K562 (cell line): ENCODE results near the gene MAPKAPK2. TPM values are rescaled to one million over a fixed set of nuclear protein-coding genes. Genes with fewer than 3 reads are reported as not detected.

Experiments used
- ATAC-seq: fragments of 200-7000 bp; cut with Tn5 transposase; 3 replicates; pipeline ENCODE4 v1.9.1; 2020; ENCODE audit warnings: moderate library complexity
- BruUV-seq: library from RNA; stranded (reverse); fragments of 400-500 nt; replicated peaks from 2 replicates; lab custom pipeline; 2021; lab: Mats Ljungman, UMichigan
- CTCF ChIA-PET: fragments of 300-600 bp; formaldehyde crosslinking; extraction: SDS; loops from one replicate; lab custom pipeline; 2021; ENCODE audit warnings: low intra/inter-chr PET ratio; lab: Yijun Ruan, JAX
- POLR2A ChIA-PET: fragments of 300-600, 350-650 bp; sonication (Branson Sonifier 250); formaldehyde crosslinking; extraction: SDS; loops from one replicate; lab custom pipeline; 2021; ENCODE audit warnings: antibody characterized with exemption, inconsistent platforms; lab: Yijun Ruan, JAX
- DNase-seq, 4 experiments: peaks; one replicate each; pipeline versions ENCODE4 v3.0.0 to v3.0.0-alpha.2; 2011 to 2018; ENCODE audit warnings: low spot score in 3 of 4, mixed read lengths in 3 of 4; ENCODE audit errors: extremely low read depth in 1 of 4
- FAIRE-seq: peaks from 2 replicates; lab custom pipeline; 2011; peaks lifted over from hg19 to GRCh38; lab: Jason Lieb, UNC
- H2AFZ ChIP-seq: 2 replicates; pipeline ENCODE4 v1.6.0; 2011; ENCODE audit warnings: low read depth, low read length, control low read depth, inconsistent platforms
- H3K27ac ChIP-seq: fragments of 200-600 bp; 3 replicates; pipeline ENCODE4 v1.8.0; 2011; ENCODE audit warnings: low read depth, mild to moderate bottlenecking, control low read depth, inconsistent platforms, low read length, moderate library complexity, mixed read lengths; ENCODE audit errors: extremely low read depth
- H3K27me3 ChIP-seq, 2 experiments: fragments of 300-600 bp in 1 of 2; 2 replicates in 1 of 2; 3 replicates in 1 of 2; pipeline versions ENCODE4 v1.6.0 to v1.8.0; 2011; ENCODE audit warnings: inconsistent platforms in 2 of 2, low read length in 2 of 2, mild to moderate bottlenecking in 1 of 2, mixed read lengths in 1 of 2, moderate library complexity in 1 of 2; ENCODE audit not compliant: control insufficient read depth in 2 of 2, insufficient read depth in 2 of 2
- H3K36me3 ChIP-seq: fragments of 300-600 bp; 3 replicates; pipeline ENCODE4 v1.8.0; 2011; ENCODE audit warnings: mild to moderate bottlenecking, low read length, inconsistent platforms; ENCODE audit not compliant: control insufficient read depth, insufficient read depth
- H3K4me1 ChIP-seq, 2 experiments: fragments of 200-600 bp in 1 of 2; replicated peaks in 1 of 2; 2 replicates in 1 of 2; 3 replicates in 1 of 2; pipeline versions ENCODE4 v1.5.1 to v1.8.0; 2011; ENCODE audit warnings: inconsistent platforms in 2 of 2, low read length in 2 of 2, mild to moderate bottlenecking in 1 of 2, mixed read lengths in 1 of 2, moderate library complexity in 1 of 2; ENCODE audit not compliant: control insufficient read depth in 2 of 2, insufficient read depth in 2 of 2
- H3K4me2 ChIP-seq: 2 replicates; pipeline ENCODE4 v1.6.1; 2011; ENCODE audit warnings: low read length, control low read depth, inconsistent platforms, mixed read lengths; ENCODE audit not compliant: insufficient read depth
- H3K4me3 ChIP-seq: fragments of 200-600 bp; sonication (generic), shearing (Covaris generic); 2 replicates; pipeline ENCODE4 v1.5.1; 2016; ENCODE audit warnings: control low read depth, inconsistent platforms
- H3K79me2 ChIP-seq: fragments of 200-600 bp; 3 replicates; pipeline ENCODE4 v1.8.0; 2011; ENCODE audit warnings: low read length, inconsistent platforms; ENCODE audit not compliant: control insufficient read depth, insufficient read depth
- H3K9ac ChIP-seq, 2 experiments: 2 replicates each; pipeline versions ENCODE4 v1.6.0 to v1.6.1; 2011; ENCODE audit warnings: low read depth in 2 of 2, low read length in 2 of 2, control low read depth in 1 of 2, inconsistent platforms in 1 of 2, mild to moderate bottlenecking in 1 of 2, mixed read lengths in 1 of 2; ENCODE audit not compliant: insufficient read depth in 1 of 2
- H3K9me1 ChIP-seq: one replicate; pipeline ENCODE4 v1.6.0; 2011; ENCODE audit warnings: inconsistent platforms, mild to moderate bottlenecking, low read length, moderate library complexity; ENCODE audit not compliant: control insufficient read depth, insufficient read depth
- H3K9me3 ChIP-seq: replicated peaks from 2 replicates; pipeline ENCODE4 v1.5.1; 2011; ENCODE audit warnings: low read depth, low read length, inconsistent platforms; ENCODE audit not compliant: control insufficient read depth, insufficient read depth
- H4K20me1 ChIP-seq: replicated peaks from 2 replicates; pipeline ENCODE4 v1.6.1; 2011; ENCODE audit warnings: low read length, inconsistent platforms, mixed read lengths; ENCODE audit not compliant: control insufficient read depth, insufficient read depth
- CEBPB ChIP-seq: fragments of 450-650 bp; IDR thresholded peaks from 2 replicates; pipeline ENCODE4 v1.6.1; 2016; ENCODE audit warnings: missing genetic modification characterization, missing compliant biosample characterization
- CEBPG ChIP-seq, 3 experiments: fragments of 200-800 bp in 1 of 3; sonication (Bioruptor generic) in 1 of 3; sonication (generic) in 1 of 3; formaldehyde crosslinking in 1 of 3; IDR thresholded peaks in 2 of 3; conservative IDR thresholded peaks in 1 of 3; 2 replicates each; pipeline versions ENCODE4 v1.6.1 to v1.8.0; 2016 to 2022; ENCODE audit warnings: missing compliant biosample characterization in 2 of 3, missing genetic modification characterization in 2 of 3, mild to moderate bottlenecking in 1 of 3, missing genetic modification reagents in 1 of 3
- GABPA ChIP-seq: fragments of 200-800 bp; sonication (Bioruptor generic); conservative IDR thresholded peaks from 2 replicates; pipeline ENCODE4 v1.6.1; 2016; ENCODE audit warnings: low read depth, missing genetic modification characterization, missing compliant biosample characterization
- GTF2A2 ChIP-seq: IDR thresholded peaks from 2 replicates; pipeline ENCODE4 v1.6.1; 2016; ENCODE audit warnings: mild to moderate bottlenecking, missing genetic modification characterization, missing compliant biosample characterization
- HSF4 ChIP-seq: fragments of 250-450 bp; sonication (Bioruptor Pico); IDR thresholded peaks from 2 replicates; pipeline ENCODE4 v2.1.2; 2022; ENCODE audit warnings: mild to moderate bottlenecking, moderate library complexity, borderline replicate concordance
- IFI16 ChIP-seq: fragments of 250-450 bp; sonication (Bioruptor Pico); IDR thresholded peaks from 2 replicates; pipeline ENCODE4 v2.1.2; 2022; ENCODE audit warnings: mild to moderate bottlenecking, inconsistent platforms
- PTRF ChIP-seq: fragments of 450-650 bp; IDR thresholded peaks from 2 replicates; pipeline ENCODE4 v1.6.1; 2016; ENCODE audit warnings: mild to moderate bottlenecking, missing genetic modification characterization, missing compliant biosample characterization
- SMAD1 ChIP-seq: fragments of 150-350 bp; IDR thresholded peaks from 2 replicates; pipeline ENCODE4 v1.6.1; 2014; ENCODE audit warnings: low read length, low read depth; ENCODE audit not compliant: partially characterized antibody
- ZBTB7A ChIP-seq: IDR thresholded peaks from 2 replicates; pipeline ENCODE4 v1.6.1; 2011; ENCODE audit warnings: low read depth, mild to moderate bottlenecking, low read length, moderate library complexity, borderline replicate concordance; ENCODE audit not compliant: control insufficient read depth
- WGBS: fragments of 100-300 bp; shearing (Covaris generic); methylation state at CpG from one replicate; pipeline ENCODE4 v1.1.6; 2016; ENCODE audit warnings: low coverage, mixed read lengths; ENCODE audit not compliant: insufficient coverage; ENCODE audit errors: missing lambda C conversion rate; 5-methylcytosine and 5-hydroxymethylcytosine counted together
- in situ Hi-C: fragments of 300-500 bp; cut with MboI; formaldehyde crosslinking; loops from 4 replicates; pipeline ENCODE4 v1.15.0; 2018; ENCODE audit warnings: inconsistent platforms, mixed read lengths
- intact Hi-C: fragments of 100-400 bp; cut with micrococcal nuclease; formaldehyde crosslinking; loops from 2 replicates; pipeline ENCODE4 v1.14.2; 2022
- polyA plus RNA-seq, 8 experiments: library from polyadenylated mRNA; depleted of rRNA in 4 of 8; stranded (reverse) in 5 of 8; unstranded in 3 of 8; fragments of >200 nt; fragmentation: Nextera tagmentation in 2 of 8; fragmentation: Illumina TruSeq in 1 of 8; extraction: Ambion mirVana in 2 of 8; extraction: Trizol in 1 of 8; gene quantifications; 2 replicates each; pipeline versions ENCODE4 v1.2.1 to v1.2.3, GENCODE V29; 2011 to 2014; ENCODE audit warnings: inconsistent platforms in 1 of 8, missing spikeins in 1 of 8
- total RNA-seq, 7 experiments: library from RNA; depleted of rRNA in 6 of 7; stranded (reverse); fragments of >200 nt in 6 of 7; fragmentation: Illumina TruSeq in 2 of 7; extraction: Trizol in 2 of 7; gene quantifications; 2 replicates each; pipeline versions ENCODE4 v1.2.1 to v1.2.3, GENCODE V29; 2011 to 2021; ENCODE audit warnings: low replicate concordance in 1 of 7
- TF ChIP-seq, protein P1 (sequence below), 2 experiments: fragments of 450-650 bp in 1 of 2; IDR thresholded peaks; 2 replicates each; pipeline ENCODE4 v1.6.1; 2011 to 2017; ENCODE audit warnings: low read depth in 2 of 2, antibody characterized with exemption in 1 of 2, borderline replicate concordance in 1 of 2, low read length in 1 of 2, mild to moderate bottlenecking in 1 of 2, mixed read lengths in 1 of 2; ENCODE audit not compliant: control insufficient read depth in 1 of 2
- TF ChIP-seq, protein P2 (sequence below): fragments of 250-450 bp; sonication (Bioruptor Pico); IDR thresholded peaks from 2 replicates; pipeline ENCODE4 v1.5.0; 2021
- TF ChIP-seq, protein P3 (sequence below): fragments of 250-450 bp; sonication (Bioruptor Pico); IDR thresholded peaks from 2 replicates; pipeline ENCODE4 v1.5.0; 2021

The MAPKAPK2 gene
- total and polyA plus RNA-seq, 9 of the 15 experiments (the other 6 are each of a cell fraction or from before 2014, with no cell fraction given) = 0.63 to 94.2 (median 52.1) TPM

DNA sequence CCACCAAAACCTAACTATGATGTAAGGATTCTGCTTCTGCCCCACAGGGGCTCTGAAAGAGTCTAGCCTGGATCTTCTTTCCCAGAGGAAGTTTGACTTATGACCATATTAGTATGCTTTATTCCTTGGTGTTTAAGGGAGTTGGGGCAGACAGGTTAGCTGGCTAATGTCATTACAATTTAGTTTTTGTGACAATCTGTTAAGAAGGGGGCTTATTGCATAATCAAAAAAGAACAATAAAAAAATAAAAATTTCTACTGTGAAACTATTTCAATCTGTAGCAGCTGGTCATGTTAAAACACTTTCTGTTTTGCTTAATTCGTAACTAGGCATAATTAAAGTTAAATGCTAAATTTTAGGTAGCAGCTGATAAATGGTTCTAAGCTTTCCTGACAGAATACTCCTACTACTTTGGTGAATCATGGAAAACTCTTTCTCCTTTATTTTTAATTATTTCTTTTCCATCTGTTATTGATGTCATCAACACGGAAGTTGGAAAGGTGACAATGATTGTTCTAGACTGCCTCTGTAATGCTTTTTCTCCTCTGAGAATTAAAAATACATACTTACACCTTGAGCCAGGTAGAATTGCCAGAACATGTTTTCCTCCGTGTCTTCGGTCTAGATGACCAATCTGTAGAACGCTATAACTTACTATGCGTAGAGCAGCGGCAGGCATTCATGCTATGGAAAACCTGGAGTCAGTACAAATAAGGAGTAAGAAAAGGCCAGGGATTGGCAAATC lies 30.8 kb upstream of the MAPKAPK2 start:
- intact Hi-C loops (no loop called here), in situ Hi-C loops (no loop called here)
- CTCF ChIA-PET = interaction anchor here (0.6 kb wide), 1 partner anchor 135 kb away, joined by 4 read pairs; no protein-coding TSS in a partner anchor
- H3K27ac ChIP-seq = no peak overlapping the region
- no peaks in the 10 kb centered on the region for H4K20me1 ChIP-seq
- 87% methylated on average over 7 of the region's 7 CpGs for WGBS
- POLR2A ChIA-PET = interaction anchor here (1.0 to 7.8 kb wide), 3 partner anchors 12 to 19 kb away, joined by 3 to 59 read pairs (median 4); partner anchors contain the start of gene DYRK3
- H3K4me1 ChIP-seq = peaks cover 25 to 71% of the 10 kb centered on the region in 2 experiments
- H3K9ac ChIP-seq = no peak overlapping the region
- no peak overlapping the region for H3K4me2 ChIP-seq
- ATAC-seq (no peak), FAIRE-seq (no peak), DNase-seq (no peak)
- H3K36me3 ChIP-seq = peaks cover 38% of the 10 kb centered on the region
- no peaks in the 10 kb centered on the region for H3K9me1 ChIP-seq
- no peak overlapping the region for H3K4me3 ChIP-seq
- no peaks in the 10 kb centered on the region for H3K27me3 ChIP-seq
- H3K79me2 ChIP-seq = peaks cover 36% of the 10 kb centered on the region
- no peak overlapping the region for H2AFZ ChIP-seq
- no peaks in the 10 kb centered on the region for H3K9me3 ChIP-seq
- no TSS peak for BruUV-seq
- TF ChIP-seq SMAD1 = no peak
- TF ChIP-seq CEBPG (CRISPR knock-in tag; IDR thresholded peaks at IDR 0.05) = no peak
- peak; percentile 59 to 91 for TF ChIP-seq CEBPG (tag; conservative IDR thresholded peaks at IDR 0.05 in 1 of 2, IDR thresholded peaks at IDR 0.05 in 1 of 2)
- no peak for TF ChIP-seq ZBTB7A
- TF ChIP-seq PTRF (tag) = no peak
- TF ChIP-seq HSF4 (CRISPR knock-in tag) = no peak
- TF ChIP-seq, protein P1, sequence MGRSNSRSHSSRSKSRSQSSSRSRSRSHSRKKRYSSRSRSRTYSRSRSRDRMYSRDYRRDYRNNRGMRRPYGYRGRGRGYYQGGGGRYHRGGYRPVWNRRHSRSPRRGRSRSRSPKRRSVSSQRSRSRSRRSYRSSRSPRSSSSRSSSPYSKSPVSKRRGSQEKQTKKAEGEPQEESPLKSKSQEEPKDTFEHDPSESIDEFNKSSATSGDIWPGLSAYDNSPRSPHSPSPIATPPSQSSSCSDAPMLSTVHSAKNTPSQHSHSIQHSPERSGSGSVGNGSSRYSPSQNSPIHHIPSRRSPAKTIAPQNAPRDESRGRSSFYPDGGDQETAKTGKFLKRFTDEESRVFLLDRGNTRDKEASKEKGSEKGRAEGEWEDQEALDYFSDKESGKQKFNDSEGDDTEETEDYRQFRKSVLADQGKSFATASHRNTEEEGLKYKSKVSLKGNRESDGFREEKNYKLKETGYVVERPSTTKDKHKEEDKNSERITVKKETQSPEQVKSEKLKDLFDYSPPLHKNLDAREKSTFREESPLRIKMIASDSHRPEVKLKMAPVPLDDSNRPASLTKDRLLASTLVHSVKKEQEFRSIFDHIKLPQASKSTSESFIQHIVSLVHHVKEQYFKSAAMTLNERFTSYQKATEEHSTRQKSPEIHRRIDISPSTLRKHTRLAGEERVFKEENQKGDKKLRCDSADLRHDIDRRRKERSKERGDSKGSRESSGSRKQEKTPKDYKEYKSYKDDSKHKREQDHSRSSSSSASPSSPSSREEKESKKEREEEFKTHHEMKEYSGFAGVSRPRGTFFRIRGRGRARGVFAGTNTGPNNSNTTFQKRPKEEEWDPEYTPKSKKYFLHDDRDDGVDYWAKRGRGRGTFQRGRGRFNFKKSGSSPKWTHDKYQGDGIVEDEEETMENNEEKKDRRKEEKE (IDR thresholded peaks at IDR 0.05; ENCODE audit: borderline replicate concordance in 1 of 2, control insufficient read depth in 1 of 2, low read depth in 2 of 2, low read length in 1 of 2) = no peak
- peak; percentile 83 for TF ChIP-seq CEBPB (tag)
- TF ChIP-seq, protein P2, sequence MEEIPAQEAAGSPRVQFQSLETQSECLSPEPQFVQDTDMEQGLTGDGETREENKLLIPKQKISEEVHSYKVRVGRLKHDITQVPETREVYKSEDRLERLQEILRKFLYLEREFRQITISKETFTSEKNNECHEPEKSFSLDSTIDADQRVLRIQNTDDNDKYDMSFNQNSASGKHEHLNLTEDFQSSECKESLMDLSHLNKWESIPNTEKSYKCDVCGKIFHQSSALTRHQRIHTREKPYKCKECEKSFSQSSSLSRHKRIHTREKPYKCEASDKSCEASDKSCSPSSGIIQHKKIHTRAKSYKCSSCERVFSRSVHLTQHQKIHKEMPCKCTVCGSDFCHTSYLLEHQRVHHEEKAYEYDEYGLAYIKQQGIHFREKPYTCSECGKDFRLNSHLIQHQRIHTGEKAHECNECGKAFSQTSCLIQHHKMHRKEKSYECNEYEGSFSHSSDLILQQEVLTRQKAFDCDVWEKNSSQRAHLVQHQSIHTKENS (CRISPR knock-in tag) = no peak
- no peak for TF ChIP-seq GABPA (tag)
- TF ChIP-seq IFI16 = no peak
- no peak for TF ChIP-seq GTF2A2 (tag)
- TF ChIP-seq, protein P3, sequence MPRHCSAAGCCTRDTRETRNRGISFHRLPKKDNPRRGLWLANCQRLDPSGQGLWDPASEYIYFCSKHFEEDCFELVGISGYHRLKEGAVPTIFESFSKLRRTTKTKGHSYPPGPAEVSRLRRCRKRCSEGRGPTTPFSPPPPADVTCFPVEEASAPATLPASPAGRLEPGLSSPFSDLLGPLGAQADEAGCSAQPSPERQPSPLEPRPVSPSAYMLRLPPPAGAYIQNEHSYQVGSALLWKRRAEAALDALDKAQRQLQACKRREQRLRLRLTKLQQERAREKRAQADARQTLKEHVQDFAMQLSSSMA (CRISPR knock-in tag) = no peak
